Epidermal melanocyte (primary cell): ENCODE measurements around the gene DNAAF3.
"Not testable (repeated sequence)": the region's sequence is repeated elsewhere in the genome, so short reads cannot be mapped to it uniquely, and the experiment has no call there.

Experiments
- DNase-seq: peaks from one replicate; pipeline ENCODE4 v3.0.0; 2011; ENCODE audit warnings: low spot score; ENCODE audit not compliant: insufficient read length

The DNAAF3 gene

GRCh38 chr19:55155784-55156183, 10.6 kb downstream of the DNAAF3 start:
- DNase-seq: not testable (repeated sequence)

GRCh38 chr19:55153652-55154264, 12.7 kb downstream of the DNAAF3 start:
- DNase-seq: no peak

- no peak for DNase-seq
Observed at GRCh38 chr19:55152017-55152416, 14.4 kb downstream of the DNAAF3 start.

- no peak for DNase-seq
Observed at GRCh38 chr19:55149078-55150003, 17.1 kb downstream of the DNAAF3 start, which contains the start of gene TNNT1. Gene TNNT1 (minus strand): TSS chr19:55149206. CDS start chr19:55147157, 2,049 bp downstream.

- DNase-seq: no peak
Observed at GRCh38 chr19:55147545-55148251, 18.7 kb downstream of the DNAAF3 start.

GRCh38 chr19:55146705-55147273, 19.6 kb downstream of the DNAAF3 start:
- no peak for DNase-seq

GRCh38 chr19:55146078-55146704, 20.2 kb downstream of the DNAAF3 start:
- no peak for DNase-seq

- DNase-seq: no peak
Observed at GRCh38 chr19:55145232-55145631, 21.2 kb downstream of the DNAAF3 start.

GRCh38 chr19:55141696-55142095, 24.7 kb downstream of the DNAAF3 start:
- DNase-seq: no peak

- DNase-seq: no peak
Observed at GRCh38 chr19:55137915-55138314, 28.5 kb downstream of the DNAAF3 start.

- no peak for DNase-seq
Observed at GRCh38 chr19:55136399-55137102, 29.9 kb downstream of the DNAAF3 start.

- no peak for DNase-seq
Observed at GRCh38 chr19:55134736-55135135, 31.7 kb downstream of the DNAAF3 start.

- DNase-seq: no peak
Observed at GRCh38 chr19:55133639-55134444, 32.6 kb downstream of the DNAAF3 start.

GRCh38 chr19:55132453-55133129, 33.8 kb downstream of the DNAAF3 start:
- DNase-seq: no peak

GRCh38 chr19:55131421-55131820, 35.0 kb downstream of the DNAAF3 start:
- DNase-seq: no peak

- no peak for DNase-seq
Observed at GRCh38 chr19:55119053-55119452, 47.4 kb downstream of the DNAAF3 start.

- no peak for DNase-seq
Observed at GRCh38 chr19:55118401-55118991, 47.9 kb downstream of the DNAAF3 start.

GRCh38 chr19:55117663-55118391, 48.6 kb downstream of the DNAAF3 start:
- DNase-seq: peak; percentile 99
